ENCODE data around the gene GRK7.
"Not testable (repeated sequence)": the region's sequence is repeated elsewhere in the genome, so short reads cannot be mapped to it uniquely, and the experiment has no call there.

GRK7 gene

GRCh38 chr3:141762552-141762951 lies 656 bp upstream of the GRK7 start:
- DNase-seq: not testable (repeated sequence)

GRCh38 chr3:141764045-141764444 lies 837 bp downstream of the GRK7 start:
- no peak for DNase-seq

GRCh38 chr3:141764465-141764864 lies 1.3 kb downstream of the GRK7 start:
- no peak for DNase-seq

GRCh38 chr3:141764986-141765385 lies 1.8 kb downstream of the GRK7 start:
- no peak for DNase-seq

- DNase-seq: no peak
These were observed 3.9 kb downstream of the GRK7 start for GRCh38 chr3:141767066-141767465.

GRCh38 chr3:141769221-141769894 lies 6.2 kb downstream of the GRK7 start:
- no peak for DNase-seq

- DNase-seq: no peak
These were observed 10.5 kb downstream of the GRK7 start for GRCh38 chr3:141773676-141774075.

GRCh38 chr3:141776376-141776775 lies 13.2 kb downstream of the GRK7 start:
- DNase-seq: no peak

- DNase-seq: no peak
These were observed 13.7 kb downstream of the GRK7 start for GRCh38 chr3:141776885-141777284.

GRCh38 chr3:141777957-141778813 lies 15.0 kb downstream of the GRK7 start:
- no peak for DNase-seq

- DNase-seq: no peak
These were observed 16.5 kb downstream of the GRK7 start for GRCh38 chr3:141779667-141780066.

- no peak for DNase-seq
These were observed 19.3 kb downstream of the GRK7 start for GRCh38 chr3:141782386-141782932.

GRCh38 chr3:141783632-141784031 lies 20.4 kb downstream of the GRK7 start:
- no peak for DNase-seq

GRCh38 chr3:141784096-141784495 lies 20.9 kb downstream of the GRK7 start:
- DNase-seq: no peak

- DNase-seq: no peak
These were observed 21.3 kb downstream of the GRK7 start for GRCh38 chr3:141784531-141784930.

- no peak for DNase-seq
These were observed 24.9 kb downstream of the GRK7 start for GRCh38 chr3:141788149-141788548.

- not testable (repeated sequence) for DNase-seq
These were observed 25.5 kb downstream of the GRK7 start for GRCh38 chr3:141788750-141789149.

GRCh38 chr3:141789281-141789680 lies 26.1 kb downstream of the GRK7 start:
- no peak for DNase-seq

- no peak for DNase-seq
These were observed 27.0 kb downstream of the GRK7 start for GRCh38 chr3:141790171-141790570.

GRCh38 chr3:141792495-141792894 lies 29.3 kb downstream of the GRK7 start:
- no peak for DNase-seq

- DNase-seq: no peak
These were observed 30.5 kb downstream of the GRK7 start for GRCh38 chr3:141793476-141794260.

GRCh38 chr3:141795276-141795675 lies 32.1 kb downstream of the GRK7 start:
- no peak for DNase-seq

GRCh38 chr3:141795741-141796080 lies 32.5 kb downstream of the GRK7 start:
- DNase-seq: no peak

Measured in T1000 (cell line).